Stimulated activated effector memory CD8-positive, alpha-beta T cell treated with anti-CD3 and anti-CD28 coated beads, Interleukin-12 subunit alpha, Interleukin-12 subunit beta, amount 100 ng/mL, for 72 hours (primary cell): ENCODE results near the gene SCARB1.

Experiments used
- ATAC-seq: fragments of 150-1000 bp; cut with Tn5 transposase; 2 replicates; pipeline ENCODE4 v1.10.0; 2021
- DNase-seq, 2 donors: peaks; one replicate each; pipeline ENCODE4 v3.0.0; 2021 to 2022; ENCODE audit warnings: low spot score in 2 of 2
- H3K27ac Mint-ChIP-seq: one replicate; pipeline ENCODE4 v1.8.0; 2022; ENCODE audit warnings: mild to moderate bottlenecking, mixed read lengths
- H3K36me3 Mint-ChIP-seq: one replicate; pipeline ENCODE4 v1.8.0; 2022; ENCODE audit warnings: mild to moderate bottlenecking, mixed read lengths
- H3K4me1 Mint-ChIP-seq: one replicate; pipeline ENCODE4 v1.8.0; 2022; ENCODE audit warnings: mixed read lengths
- H3K4me3 Mint-ChIP-seq: one replicate; pipeline ENCODE4 v1.8.0; 2022; ENCODE audit warnings: mild to moderate bottlenecking, mixed read lengths
- H3K9me3 Mint-ChIP-seq: one replicate; pipeline ENCODE4 v1.8.0; 2022; ENCODE audit warnings: mixed read lengths

The SCARB1 gene

GRCh38 chr12:124754491-124754890 lies 109.2 kb downstream of the SCARB1 start:
- DNase-seq: no peak
- Mint-ChIP-seq H3K27ac (no peak overlapping the region), H3K36me3 (no peaks in the 10 kb centered on the region), H3K9me3 (peaks cover 6% of the 10 kb centered on the region), H3K4me3 (no peak overlapping the region), H3K4me1 (peaks cover 21% of the 10 kb centered on the region)
- ATAC-seq: no peak

- no peak for DNase-seq
- no peak overlapping the region for H3K27ac Mint-ChIP-seq
Observed at GRCh38 chr12:124753993-124754392, 109.7 kb downstream of the SCARB1 start.

GRCh38 chr12:124753228-124753591 lies 110.5 kb downstream of the SCARB1 start:
- DNase-seq (no peak), ATAC-seq (no peak)
- Mint-ChIP-seq H3K36me3 (no peaks in the 10 kb centered on the region), H3K27ac (no peak overlapping the region), H3K9me3 (peaks cover 6% of the 10 kb centered on the region), H3K4me1 (peaks cover 17% of the 10 kb centered on the region), H3K4me3 (no peak overlapping the region)

More at GRCh38 chr12:124753993-124754392, 109.7 kb downstream of the SCARB1 start:
- Mint-ChIP-seq H3K4me3 (no peak overlapping the region), H3K9me3 (peaks cover 6% of the 10 kb centered on the region), H3K36me3 (no peaks in the 10 kb centered on the region), H3K4me1 (peaks cover 17% of the 10 kb centered on the region)
- no peak for ATAC-seq

DNA sequence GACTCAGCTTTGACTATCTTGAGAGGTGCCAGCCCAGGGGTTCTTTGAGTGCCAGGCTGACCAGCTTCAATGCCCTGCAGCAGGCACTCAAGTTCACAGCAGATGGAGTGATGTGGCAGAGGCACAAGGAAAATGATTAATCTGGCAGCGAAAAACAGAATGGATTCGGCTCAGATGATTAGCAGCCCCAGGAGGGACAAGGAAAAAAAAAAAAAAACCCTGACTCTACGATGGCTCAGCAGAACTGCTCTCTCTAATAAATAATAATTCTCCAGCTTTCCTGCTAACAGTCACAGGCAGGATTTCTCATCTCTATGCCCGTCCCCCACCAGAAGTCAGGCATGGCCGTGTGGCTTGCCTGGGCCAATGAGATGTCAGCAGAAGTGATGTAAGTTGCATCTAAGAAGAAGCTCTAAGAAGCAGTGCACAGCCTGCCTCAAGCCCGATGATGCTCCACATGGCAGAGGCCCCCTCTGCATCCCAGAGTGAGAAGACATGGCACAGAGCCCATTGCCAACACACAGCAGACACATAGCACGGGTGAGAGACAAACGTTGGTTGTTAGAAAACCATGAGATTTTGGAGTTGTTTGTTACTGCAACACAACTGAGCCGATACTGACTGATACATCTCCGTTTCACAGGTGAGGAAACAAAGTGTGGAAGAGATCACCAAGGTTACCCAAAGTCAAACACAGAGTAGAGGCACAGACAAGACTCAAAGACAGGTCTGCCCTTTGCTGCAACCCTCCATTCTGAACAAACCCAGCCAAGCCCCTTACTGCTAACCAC lies 111.0 kb downstream of the SCARB1 start:
- no peak overlapping the region for H3K27ac Mint-ChIP-seq
- H3K9me3 Mint-ChIP-seq: peaks cover 5% of the 10 kb centered on the region
- no peak for ATAC-seq
- H3K4me1 Mint-ChIP-seq: peaks cover 17% of the 10 kb centered on the region
- H3K36me3 Mint-ChIP-seq: no peaks in the 10 kb centered on the region
- no peak for DNase-seq
- no peak overlapping the region for H3K4me3 Mint-ChIP-seq

DNA sequence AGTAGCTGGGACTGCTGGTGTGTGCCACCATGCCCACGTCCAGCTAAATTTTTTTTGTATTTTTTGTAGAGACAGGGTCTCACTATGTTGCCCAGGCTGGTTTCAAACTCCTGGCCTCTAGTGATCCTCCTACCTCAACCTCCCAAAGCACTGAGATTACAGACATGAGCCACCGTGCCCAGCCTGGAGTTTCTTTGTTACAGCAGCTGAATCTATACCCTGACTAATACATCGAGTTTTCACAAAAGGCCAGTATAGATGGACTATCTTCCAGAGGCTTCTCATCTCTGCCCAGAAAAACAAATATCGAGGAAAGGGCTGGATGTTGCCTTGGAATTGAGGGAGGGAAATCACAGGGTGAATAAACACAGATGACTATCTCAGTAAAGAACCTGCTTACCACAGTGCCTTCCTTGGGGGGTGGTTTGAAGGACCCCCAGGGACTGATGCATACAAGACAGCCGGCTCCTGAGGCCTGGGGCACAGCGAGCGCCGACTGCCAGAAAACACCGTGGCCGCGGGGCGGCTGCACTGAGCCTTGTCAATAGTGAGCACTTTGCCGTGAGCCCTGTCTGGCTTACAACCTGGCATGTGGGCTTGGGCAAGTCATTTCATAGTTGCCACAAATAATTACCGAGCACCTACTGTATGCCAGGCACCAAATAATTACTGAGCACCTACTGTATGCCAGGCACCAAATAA lies 111.9 kb downstream of the SCARB1 start:
- no peak overlapping the region for H3K4me3 Mint-ChIP-seq
- peaks cover 17% of the 10 kb centered on the region for H3K4me1 Mint-ChIP-seq
- no peak overlapping the region for H3K27ac Mint-ChIP-seq
- peaks cover 3% of the 10 kb centered on the region for H3K9me3 Mint-ChIP-seq
- DNase-seq (no peak), ATAC-seq (no peak)
- H3K36me3 Mint-ChIP-seq: no peaks in the 10 kb centered on the region

DNA sequence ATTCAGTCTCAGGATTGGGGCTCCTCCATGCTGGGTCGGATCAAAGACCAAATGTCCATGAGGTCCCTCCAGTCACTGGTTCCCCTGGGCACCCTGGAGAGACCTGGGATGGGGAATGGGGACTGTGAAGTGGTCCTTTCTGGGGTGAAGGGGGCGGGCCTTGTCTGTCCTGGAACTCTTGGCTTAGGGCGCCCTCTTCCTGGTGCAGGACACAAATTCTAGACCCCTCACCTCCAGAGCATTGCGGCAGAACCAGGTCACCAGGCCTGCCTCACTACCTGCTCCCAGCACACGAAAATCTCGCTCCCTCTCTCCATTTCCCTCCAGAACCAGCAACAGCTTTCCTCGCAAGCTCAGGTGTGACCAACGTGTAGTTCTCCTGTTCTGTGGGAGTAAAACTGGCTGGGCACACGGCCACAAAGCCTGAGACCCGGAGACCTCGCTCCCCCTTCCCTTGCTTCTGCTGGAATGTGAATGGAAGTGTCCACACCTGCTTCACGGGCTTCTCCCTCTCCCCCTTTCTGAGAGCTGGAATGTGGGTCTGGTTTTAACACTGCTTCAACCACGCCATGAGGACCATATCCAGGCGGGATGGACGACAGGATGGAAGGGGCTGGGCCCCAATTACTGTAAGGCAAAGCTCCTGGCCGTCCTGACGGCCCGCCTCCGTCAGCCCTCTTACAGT lies 112.7 kb downstream of the SCARB1 start:
- H3K27ac Mint-ChIP-seq: no peak overlapping the region
- no peak overlapping the region for H3K4me3 Mint-ChIP-seq
- ATAC-seq (no peak), DNase-seq (no peak)
- no peaks in the 10 kb centered on the region for H3K36me3 Mint-ChIP-seq
- H3K9me3 Mint-ChIP-seq: peaks cover 3% of the 10 kb centered on the region
- H3K4me1 Mint-ChIP-seq: peaks cover 22% of the 10 kb centered on the region

DNA sequence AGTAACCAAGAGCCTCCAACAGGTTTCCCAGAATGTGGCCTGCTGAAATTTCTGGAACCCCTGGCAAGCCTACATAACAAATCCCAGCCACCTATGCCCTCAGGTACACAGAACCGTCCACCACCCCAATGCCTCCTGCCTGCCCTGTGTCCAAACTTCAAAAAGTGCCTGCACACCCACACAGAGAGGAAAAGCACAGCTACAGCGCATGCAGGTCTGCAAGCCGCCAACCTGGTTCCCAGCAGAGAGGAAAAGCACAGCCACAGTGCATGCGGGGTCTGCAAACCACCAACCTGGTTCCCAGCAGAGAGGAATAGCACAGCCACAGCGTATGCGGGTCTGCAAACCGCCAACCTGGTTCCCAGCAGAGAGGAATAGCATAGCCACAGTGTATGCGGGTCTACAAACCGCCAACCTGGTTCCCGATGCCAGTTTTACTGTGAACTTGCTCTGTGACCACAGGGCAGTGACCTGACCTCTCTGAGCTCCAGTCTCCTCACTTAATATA lies 113.5 kb downstream of the SCARB1 start:
- H3K9me3 Mint-ChIP-seq: peaks cover 3% of the 10 kb centered on the region
- ATAC-seq: no peak
- H3K4me3 Mint-ChIP-seq: no peak overlapping the region
- H3K4me1 Mint-ChIP-seq: peaks cover 17% of the 10 kb centered on the region
- H3K27ac Mint-ChIP-seq: no peak overlapping the region
- no peaks in the 10 kb centered on the region for H3K36me3 Mint-ChIP-seq
- DNase-seq: no peak

DNA sequence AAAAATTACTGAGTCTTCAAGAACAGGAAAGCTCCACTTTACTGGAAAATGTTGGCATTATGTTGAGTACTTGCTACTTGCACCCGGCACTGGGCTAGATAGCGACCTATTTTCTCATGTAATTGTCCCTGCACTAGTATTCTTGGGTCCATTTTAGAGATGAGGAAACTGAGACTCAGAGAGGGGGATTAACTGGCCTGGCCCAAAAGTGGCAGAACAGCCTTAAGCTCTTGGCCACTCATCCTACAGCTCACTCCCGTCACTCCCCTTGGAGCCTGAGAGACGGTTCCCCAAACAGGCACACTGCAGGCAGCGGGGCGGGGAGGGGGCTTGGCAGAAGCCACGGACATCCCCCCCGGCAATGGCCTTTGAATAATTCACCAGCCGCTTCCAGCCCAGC lies 113.9 kb downstream of the SCARB1 start:
- Mint-ChIP-seq H3K27ac (no peak overlapping the region), H3K9me3 (peaks cover 3% of the 10 kb centered on the region), H3K36me3 (no peaks in the 10 kb centered on the region), H3K4me3 (no peak overlapping the region), H3K4me1 (peaks cover 12% of the 10 kb centered on the region)
- DNase-seq (no peak), ATAC-seq (no peak)

DNA sequence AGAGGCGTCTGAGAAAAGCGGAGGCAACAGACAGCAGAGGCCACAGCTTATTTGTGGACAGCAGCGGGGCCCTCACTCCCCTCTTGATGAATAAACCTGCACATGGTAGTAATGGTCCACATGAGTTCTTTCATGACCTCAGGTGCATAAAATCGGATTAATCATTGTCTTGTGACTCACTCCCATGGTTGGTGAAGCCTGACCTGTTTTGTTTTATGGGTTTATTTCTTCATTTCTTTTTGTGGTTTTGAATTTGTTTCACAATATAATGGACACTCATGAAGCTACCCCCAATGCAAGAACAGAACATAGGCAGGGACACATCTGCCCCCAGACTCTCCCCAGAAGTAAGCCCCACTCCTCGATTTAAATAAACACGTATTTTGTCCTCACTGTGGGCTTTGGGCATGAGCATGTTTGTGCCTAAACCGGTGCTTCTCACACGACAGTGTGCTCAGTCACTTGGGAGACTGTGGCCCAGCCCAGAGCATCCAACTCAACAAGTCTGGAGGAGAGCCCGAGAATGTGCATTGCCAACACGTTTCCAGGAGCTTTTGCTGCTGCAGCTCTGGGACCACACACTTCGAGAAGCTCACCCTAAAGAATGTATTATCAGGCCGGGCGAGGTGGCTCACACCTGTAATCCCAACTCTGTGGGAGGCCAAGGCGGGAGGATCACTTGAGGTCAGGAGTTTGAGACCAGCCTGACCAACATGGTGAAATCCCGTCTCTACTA lies 116.1 kb downstream of the SCARB1 start:
- ATAC-seq (peak; percentile 57), DNase-seq (no peak)
- H3K9me3 Mint-ChIP-seq: no peaks in the 10 kb centered on the region
- H3K4me3 Mint-ChIP-seq: no peak overlapping the region
- no peak overlapping the region for H3K27ac Mint-ChIP-seq
- no peaks in the 10 kb centered on the region for H3K36me3 Mint-ChIP-seq
- peaks cover 6% of the 10 kb centered on the region for H3K4me1 Mint-ChIP-seq

DNA sequence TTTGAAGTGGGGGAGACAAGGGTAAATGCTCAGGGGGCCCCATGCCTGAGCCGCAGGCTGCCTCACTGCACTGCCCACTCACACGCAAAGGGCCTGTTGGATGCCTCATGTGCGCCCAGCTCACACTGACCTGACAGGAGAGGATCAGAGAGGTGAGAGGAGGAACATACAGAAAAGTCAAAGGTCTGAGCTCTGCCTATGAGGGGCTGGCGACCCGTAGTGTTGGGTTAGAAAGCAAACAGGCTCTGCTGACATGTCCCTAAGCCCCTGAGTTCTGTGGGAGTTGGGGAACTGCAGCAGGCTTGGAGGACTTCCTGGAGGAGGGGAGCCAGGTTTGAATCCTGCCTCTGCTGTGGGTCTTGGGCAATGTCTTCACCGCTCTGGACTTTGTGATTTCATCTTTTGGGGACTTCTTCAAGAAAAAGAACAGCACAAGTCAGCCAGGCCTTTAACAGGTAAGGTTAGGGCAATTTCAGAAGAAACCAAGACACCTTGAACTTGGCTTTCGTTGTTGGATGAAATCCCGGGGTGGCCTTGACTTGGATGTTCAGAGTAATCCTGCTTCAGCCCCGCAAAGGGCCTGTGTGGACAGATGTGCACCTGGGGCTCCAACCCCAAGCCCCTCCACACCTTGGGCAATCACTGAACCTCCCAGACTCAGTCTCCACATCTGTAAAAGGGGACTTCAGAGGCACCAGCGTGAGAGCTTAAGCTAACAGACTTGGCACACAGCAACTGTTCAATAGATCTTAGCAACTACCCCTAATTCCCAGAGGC lies 116.8 kb downstream of the SCARB1 start:
- peaks cover 6% of the 10 kb centered on the region for H3K4me1 Mint-ChIP-seq
- H3K27ac Mint-ChIP-seq: no peak overlapping the region
- DNase-seq: no peak
- no peaks in the 10 kb centered on the region for H3K36me3 Mint-ChIP-seq
- ATAC-seq: no peak
- H3K4me3 Mint-ChIP-seq: no peak overlapping the region
- no peaks in the 10 kb centered on the region for H3K9me3 Mint-ChIP-seq

- Mint-ChIP-seq H3K4me1 (peaks cover 9% of the 10 kb centered on the region), H3K27ac (no peak overlapping the region), H3K9me3 (no peaks in the 10 kb centered on the region), H3K36me3 (no peaks in the 10 kb centered on the region), H3K4me3 (no peak overlapping the region)
- DNase-seq (no peak), ATAC-seq (no peak)
Observed at GRCh38 chr12:124745891-124746570, 117.6 kb downstream of the SCARB1 start.

DNA sequence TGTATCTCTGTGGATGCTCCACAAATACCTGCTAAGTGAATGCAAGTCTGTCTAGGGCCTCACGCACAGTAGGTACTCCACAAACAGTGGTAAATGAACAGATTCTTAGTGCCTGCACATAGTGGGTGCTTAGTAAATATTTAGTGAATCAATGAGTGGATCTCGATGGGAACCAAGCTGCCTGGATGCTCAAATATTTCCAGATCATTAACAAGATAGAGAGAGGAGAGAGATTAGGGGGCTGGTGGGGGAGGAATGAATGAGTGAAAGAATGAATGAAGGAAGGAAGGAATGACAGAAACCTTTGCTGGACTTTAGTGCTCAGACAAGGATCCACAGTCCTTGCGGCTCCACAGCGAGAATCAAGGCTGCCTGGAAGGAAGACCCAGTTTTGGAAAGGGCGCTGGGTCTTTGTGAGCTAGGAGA lies 118.2 kb downstream of the SCARB1 start:
- Mint-ChIP-seq H3K4me3 (no peak overlapping the region), H3K4me1 (peaks cover 15% of the 10 kb centered on the region), H3K27ac (no peak overlapping the region), H3K36me3 (no peaks in the 10 kb centered on the region), H3K9me3 (no peaks in the 10 kb centered on the region)
- no peak for DNase-seq
- ATAC-seq: no peak

GRCh38 chr12:124744659-124745464 lies 118.8 kb downstream of the SCARB1 start:
- Mint-ChIP-seq H3K4me3 (no peak overlapping the region), H3K9me3 (no peaks in the 10 kb centered on the region), H3K36me3 (no peaks in the 10 kb centered on the region), H3K27ac (no peak overlapping the region), H3K4me1 (peaks cover 21% of the 10 kb centered on the region)
- ATAC-seq (no peak), DNase-seq (no peak)
